ENCODE data around the gene PAXX.

The PAXX gene

DNA sequence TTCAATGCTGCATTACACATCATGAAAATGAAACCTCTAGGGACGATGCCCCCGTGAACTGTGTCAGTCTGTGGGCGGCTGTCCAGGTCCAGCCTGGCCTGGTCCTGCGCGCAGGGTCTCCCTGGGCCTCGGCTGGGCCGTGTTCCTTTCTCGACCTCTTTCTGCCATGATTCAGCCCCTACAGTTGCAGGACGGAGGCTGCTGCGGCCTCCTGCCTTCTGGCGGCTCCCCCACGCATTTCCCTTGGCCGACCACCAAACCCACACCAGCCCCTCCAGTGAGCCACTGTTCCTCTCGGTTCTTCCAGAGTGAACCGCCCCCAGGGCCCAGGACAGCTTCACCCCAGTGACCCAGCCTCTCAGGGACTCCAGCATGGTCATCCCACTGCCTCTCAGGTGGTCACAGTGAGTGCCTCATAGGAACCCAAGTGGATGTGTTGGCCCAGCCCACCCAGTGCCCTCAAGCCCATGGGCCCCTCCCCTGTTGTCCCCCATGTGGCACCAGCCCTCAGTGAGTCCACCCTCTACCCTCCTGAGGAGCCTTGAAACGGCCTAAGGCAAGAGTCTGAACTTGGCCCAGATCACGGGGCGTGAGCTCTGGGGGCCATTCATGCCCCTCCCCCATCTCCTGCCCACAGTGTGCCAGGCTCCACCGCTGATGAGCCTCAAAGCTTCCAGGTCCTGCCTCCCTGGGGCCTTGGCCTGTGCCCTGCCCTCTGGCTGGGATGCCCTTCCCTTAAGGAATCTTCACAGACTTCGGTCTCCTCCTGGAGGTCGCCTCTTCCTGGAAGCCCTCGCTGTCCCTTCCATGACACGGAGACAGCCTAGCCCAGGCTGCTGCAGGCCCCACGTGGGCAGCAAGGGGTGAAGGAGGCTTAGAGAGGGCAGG is 14.1 kb downstream of the PAXX start:
- DNase-seq: no peak

DNA sequence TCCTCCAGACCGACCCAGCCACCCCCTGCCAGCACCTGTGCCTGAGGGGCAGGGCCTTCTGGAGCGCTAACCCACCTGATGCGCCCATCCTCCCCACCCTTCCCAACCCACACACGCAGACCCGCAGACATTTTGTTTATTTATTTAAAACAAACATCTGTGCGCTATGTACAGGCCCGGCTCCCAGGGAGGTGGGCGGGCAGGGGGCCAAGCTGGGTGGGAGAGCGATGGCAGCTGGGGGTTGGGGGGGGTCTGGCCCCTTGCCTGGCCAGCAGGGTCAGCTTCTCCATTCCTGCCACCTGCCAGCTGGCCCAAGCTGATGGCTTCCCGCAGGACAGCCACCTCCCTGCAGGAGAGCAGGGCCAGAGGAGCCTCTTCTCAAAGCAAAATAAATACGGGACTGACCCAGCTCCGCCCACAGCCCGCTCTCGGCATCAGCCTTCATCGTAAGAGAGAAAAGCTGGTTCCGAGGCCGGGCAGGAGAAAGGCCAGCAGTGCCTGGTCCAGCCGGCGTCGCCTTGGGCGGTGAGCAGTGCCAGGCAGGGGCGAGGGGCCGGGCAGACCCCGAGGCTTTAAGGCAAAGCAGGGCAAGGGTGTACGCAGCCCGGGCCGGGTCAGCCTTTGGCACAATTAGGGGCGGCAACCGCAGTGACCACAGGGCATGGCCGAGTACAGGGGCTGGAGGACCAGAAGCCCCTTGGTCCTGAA is 15.0 kb downstream of the PAXX start:
- no peak for DNase-seq

GRCh38 chr9:137007816-137008270 is 15.6 kb downstream of the PAXX start:
- no peak for DNase-seq

GRCh38 chr9:137008312-137008711 is 16.1 kb downstream of the PAXX start:
- no peak for DNase-seq

DNA sequence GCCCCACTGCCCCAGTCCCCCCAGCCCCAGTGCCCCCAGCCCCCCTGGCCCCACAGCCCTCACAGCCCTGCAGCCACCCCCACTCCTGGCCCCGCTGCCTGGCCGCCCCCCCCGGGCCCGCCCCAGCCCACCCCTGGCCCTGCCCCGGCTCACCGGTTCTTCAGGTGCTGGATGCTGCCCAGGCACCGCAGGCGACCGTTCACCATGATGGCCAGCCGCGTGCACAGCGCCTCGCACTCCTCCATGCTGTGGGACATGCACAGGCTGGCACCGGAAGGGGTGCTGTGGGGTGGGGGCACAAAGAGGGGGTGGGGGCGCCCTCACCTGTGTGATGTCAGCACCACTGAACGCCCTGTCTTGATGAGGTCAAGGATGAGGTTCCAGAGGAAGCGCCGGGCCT is 17.0 kb downstream of the PAXX start:
- no peak for DNase-seq

DNA sequence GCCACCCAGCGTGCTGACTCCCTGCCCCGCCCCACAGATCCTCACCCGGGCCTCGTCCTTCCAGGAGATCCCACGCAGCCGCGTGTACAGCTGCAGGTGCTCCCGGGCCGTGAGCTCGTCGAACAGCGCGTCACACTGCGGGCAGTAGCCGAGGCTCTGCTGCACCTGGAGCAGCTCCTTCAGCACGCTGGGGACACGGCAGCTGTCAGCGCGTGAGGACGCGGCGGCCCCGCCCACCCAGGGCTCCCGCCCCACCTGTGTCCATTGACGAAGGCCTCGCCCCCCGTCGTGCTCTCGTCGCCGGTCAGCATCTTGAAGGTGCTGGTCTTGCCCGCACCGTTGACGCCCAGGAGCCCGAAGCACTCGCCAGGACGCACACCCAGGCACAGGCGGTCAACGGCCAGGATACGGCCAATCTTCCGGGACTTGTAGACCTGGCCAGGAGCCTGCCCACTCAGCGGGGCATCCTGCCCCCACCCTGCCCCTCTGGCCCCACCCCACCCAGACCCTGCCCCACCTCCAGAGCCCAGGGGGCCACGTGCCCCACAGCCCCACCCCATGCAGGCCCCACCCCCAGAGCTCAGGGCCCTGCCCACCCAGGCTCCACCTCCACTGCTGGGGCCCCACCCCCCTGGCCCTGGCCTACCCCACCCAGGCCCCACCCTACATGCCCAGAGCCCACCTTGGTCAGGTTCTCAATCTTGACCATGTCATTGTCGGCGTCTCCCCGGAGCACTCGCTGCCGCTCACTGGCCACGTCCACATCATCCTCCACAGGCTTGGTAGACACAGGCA is 17.9 kb downstream of the PAXX start:
- no peak for DNase-seq

DNA sequence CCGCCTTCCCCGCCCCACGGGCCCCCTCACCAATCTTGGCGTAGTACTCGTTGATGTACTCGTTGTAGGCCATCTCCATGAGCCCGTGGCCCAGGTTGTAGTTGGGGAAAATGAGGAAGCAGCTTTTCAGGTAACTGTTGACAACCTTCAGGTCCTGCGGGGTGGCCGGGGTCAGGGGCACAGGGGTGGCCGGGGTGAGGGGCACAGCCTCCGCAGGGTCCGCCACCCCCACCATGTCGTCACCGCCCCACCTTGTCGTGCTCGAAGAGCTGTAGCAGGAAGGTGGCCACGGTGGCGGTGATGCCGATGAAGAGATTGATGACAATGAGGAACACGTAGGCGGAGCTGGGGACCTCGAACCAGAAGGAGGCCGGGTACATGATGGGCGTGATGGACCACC is 18.9 kb downstream of the PAXX start:
- DNase-seq: no peak

DNA sequence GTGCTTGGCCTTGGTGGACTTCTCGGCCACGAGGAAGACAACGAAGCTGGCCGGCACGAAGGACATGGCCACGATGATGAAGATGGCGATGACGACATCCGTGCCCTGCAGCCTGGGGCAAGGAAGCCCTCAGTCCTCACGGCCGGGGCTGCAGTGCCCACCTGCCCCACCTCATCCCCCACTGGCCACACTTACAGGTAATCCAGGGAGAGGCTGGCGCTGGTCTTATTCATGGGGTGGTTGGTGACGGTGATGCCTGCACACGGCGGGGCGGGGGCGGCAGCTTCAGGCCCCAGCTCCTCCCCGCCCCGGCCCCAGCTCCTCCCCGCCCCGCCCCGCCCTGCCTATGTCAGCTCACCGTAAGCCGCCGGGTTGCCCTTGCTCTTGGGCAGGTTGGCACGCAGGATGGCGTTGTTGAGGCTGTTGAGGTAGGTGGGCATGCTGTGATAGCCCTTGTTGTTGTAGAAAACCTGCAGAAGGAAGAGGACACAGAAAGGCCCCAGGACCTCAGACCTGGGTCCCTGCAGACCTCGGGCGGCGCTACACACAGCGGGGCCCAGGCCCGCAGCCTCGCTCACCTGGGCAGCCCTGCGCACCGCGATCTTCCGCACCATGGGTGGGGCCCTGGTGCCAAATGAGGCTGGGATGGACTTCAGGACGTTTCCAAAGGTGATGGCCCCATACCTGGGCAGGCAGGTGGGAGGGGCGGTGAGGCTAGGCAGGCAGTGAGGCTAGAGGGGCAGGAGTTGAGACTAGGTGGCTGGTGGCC is 19.9 kb downstream of the PAXX start:
- DNase-seq: no peak

GRCh38 chr9:137012694-137013570 is 20.7 kb downstream of the PAXX start:
- no peak for DNase-seq

DNA sequence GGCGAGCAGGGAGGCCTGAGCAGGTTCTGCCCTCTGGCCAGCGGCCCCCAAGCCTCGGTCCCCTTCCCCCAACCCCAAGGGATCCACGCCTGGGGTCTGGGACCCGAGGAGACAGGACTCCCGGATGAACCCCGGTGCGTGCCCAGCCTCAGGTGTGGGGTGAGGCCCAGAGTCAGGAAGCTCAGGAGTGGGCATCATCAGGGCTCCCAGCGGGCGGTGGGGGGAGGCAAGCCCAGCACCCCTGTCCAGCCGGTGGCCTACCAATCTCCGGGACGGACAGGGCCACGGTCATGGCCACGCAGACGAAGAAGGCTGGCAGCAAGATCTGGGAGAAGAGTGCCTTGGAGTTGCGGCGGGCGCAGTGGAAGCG is 21.3 kb downstream of the PAXX start:
- no peak for DNase-seq

DNA sequence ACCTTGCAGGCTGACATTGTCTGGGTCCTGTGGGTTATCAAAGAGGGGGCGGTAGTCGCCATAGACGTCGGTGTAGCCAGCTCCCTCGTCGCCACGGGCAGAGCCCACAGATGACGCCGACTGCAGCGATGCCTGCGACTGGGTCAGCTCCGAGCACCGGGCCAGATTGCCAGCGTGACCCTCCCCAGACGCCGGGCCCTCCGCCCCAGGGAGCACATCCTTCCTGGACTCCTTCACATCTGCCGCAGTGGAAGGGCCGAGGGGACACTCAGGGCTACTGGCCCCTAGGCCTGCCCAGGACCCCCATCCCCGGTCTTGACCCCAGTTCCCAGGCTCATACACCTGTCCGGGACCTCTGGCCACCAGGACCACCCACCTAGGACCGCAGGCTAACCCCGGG is 21.9 kb downstream of the PAXX start:
- DNase-seq: no peak

GRCh38 chr9:137014776-137015539 is 22.7 kb downstream of the PAXX start:
- no peak for DNase-seq

- no peak for DNase-seq
These were observed 23.3 kb downstream of the PAXX start for GRCh38 chr9:137015540-137015930.

GRCh38 chr9:137015976-137016375 is 23.8 kb downstream of the PAXX start:
- DNase-seq: no peak

- no peak for DNase-seq
These were observed 24.2 kb downstream of the PAXX start for GRCh38 chr9:137016436-137016835.

DNA sequence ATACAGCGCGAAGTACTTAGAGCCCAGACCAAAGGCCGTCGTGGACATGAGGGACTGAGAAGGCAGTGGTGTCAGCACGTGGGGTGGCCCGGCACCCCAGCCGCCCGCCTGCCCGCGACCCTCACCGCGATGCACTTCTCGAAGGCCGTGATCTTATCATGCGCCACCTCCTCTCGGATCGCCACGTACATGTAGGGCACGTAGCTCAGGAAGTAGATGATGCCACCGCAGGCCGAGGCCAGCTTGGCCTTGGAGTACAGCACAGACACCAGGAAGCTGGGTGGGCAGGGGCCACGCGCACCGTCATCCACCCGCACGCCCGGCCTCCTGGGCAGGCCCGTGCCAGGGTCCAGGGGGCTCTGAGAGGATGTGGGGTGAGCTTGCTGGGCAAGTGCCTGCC is 24.8 kb downstream of the PAXX start:
- no peak for DNase-seq

DNA sequence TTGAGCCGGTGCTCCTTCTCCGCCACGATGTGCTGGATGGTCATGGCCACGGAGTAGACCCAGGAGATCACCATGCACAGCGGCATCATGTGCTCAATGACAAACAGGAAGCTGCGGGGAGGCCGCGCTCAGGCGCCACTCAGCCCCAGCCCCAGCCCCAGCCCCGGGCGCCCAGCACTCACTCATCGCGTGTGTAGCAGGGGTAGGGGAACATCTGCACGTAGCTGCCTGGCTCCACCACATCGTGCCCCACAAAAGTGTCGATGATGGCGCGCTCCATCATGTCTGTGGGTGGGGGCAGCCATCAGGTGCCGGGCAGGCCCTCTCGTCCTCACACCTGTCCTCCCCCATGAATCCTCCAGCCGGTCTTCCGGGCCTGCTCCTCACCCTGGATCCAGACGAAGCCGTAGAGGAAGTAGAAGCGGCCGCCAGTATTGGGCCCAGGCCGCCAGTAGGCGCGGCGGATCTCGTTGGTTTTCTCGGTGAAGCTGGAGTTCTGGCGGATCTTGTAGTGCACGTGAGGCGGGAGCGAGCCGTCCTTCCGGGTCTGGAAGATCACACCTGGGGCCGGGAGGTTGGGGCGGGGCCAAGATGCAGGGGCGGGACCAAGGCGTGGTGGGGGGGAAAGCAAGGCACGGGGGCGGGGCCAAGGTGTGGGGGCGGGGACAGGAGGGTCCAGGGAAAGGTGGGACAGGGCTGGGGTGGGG is 25.7 kb downstream of the PAXX start:
- DNase-seq: no peak

DNA sequence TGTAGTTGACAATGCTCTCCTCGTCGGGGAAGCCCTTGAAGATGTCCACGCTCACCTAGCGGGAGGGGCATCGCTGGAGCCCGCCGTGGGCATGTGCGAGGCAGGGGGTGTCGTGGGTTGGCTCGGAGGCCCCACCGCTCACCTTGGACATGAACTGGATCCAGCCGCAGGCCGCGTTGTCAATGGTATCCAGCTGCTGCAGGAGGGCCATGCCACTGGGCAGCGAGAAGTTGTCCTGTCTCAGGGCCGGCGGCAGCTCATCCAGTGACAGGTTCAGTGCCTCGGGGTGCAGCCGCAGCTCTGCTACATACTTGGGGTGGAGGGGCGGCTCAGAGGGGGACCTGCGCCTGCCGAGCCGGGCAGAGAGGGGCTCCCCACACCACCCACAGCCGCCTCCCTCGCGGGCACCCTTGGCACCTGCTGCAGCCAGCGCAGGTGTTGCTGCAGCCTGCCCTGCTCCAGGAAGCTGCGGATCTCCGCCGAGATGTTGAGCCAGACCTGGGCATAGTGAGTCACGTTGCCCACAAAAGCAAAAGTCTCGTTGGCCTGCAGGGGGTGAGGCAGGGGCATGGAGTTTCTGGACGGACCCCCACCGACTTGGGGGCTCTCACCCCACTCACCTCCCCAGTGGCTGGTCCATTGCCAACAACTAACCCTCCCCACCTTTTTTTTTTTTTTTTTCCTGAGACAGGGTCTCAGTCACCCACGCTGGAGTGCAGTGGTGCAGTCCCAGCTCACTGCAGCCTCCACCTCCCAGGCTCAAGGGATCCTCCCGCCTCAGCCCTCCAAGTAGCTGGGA is 26.7 kb downstream of the PAXX start:
- DNase-seq: no peak
